Adrenal gland (tissue), 5 donors: ENCODE results near the gene DSCAML1.

Experiments used
- CTCF ChIP-seq, 6 experiments: fragments of 450-650 bp in 4 of 6; fragments of 200-600 bp in 2 of 6; sonication (generic) in 1 of 6; IDR thresholded peaks; 1 replicate in 5 of 6; 2 replicates in 1 of 6; pipeline versions ENCODE4 v1.5.1 to v1.8.0; 2016 to 2021; ENCODE audit warnings: antibody characterized with exemption in 6 of 6, mild to moderate bottlenecking in 2 of 6, moderate library complexity in 1 of 6
- POLR2A ChIP-seq, 2 donors: fragments of 450-650 bp; IDR thresholded peaks; one replicate each; pipeline ENCODE4 v1.6.1; 2017; ENCODE audit warnings: antibody characterized with exemption in 2 of 2, mild to moderate bottlenecking in 2 of 2, moderate library complexity in 1 of 2
- donor health status: DM: no; HTN: no; CAD: no.

GRCh38 chr11:117511483-117511930 is 285.5 kb downstream of the DSCAML1 start:
- TF ChIP-seq POLR2A (IDR thresholded peaks at IDR 0.05) (no peak), CTCF (IDR thresholded peaks at IDR 0.05) (no peak)
